HepG2 (cell line): ENCODE measurements around the gene SRGAP2B.
"Not testable (repeated sequence)": the region's sequence is repeated elsewhere in the genome, so short reads cannot be mapped to it uniquely, and the experiment has no call there.

Experiments
- BATF2 ChIP-seq: sonication (generic); formaldehyde crosslinking; IDR thresholded peaks from 2 replicates; pipeline ENCODE4 v1.8.0; 2022; ENCODE audit warnings: mild to moderate bottlenecking, missing genetic modification reagents, moderate library complexity
- CHD4 ChIP-seq: fragments of 200-600 bp; sonication (generic); IDR thresholded peaks from 2 replicates; pipeline ENCODE4 v1.7.0; 2017; ENCODE audit warnings: mild to moderate bottlenecking, low read length, borderline replicate concordance
- EEA1 ChIP-seq: sonication (generic); formaldehyde crosslinking; IDR thresholded peaks from 2 replicates; pipeline ENCODE4 v1.5.1; 2020; ENCODE audit warnings: mild to moderate bottlenecking, missing genetic modification reagents, borderline replicate concordance
- FOXJ3 ChIP-seq: sonication (generic); formaldehyde crosslinking; IDR thresholded peaks from 2 replicates; pipeline ENCODE4 v1.4.0; 2020; ENCODE audit warnings: missing genetic modification reagents, mild to moderate bottlenecking, borderline replicate concordance
- HDAC1 ChIP-seq: sonication (generic); formaldehyde crosslinking; IDR thresholded peaks from 2 replicates; pipeline ENCODE4 v1.5.1; 2020; ENCODE audit warnings: mild to moderate bottlenecking, missing genetic modification reagents
- MYC ChIP-seq: sonication (generic); formaldehyde crosslinking; IDR thresholded peaks from 2 replicates; pipeline ENCODE4 v1.9.0; 2021; ENCODE audit warnings: missing genetic modification reagents, borderline replicate concordance
- MYNN ChIP-seq: sonication (generic); formaldehyde crosslinking; IDR thresholded peaks from 2 replicates; pipeline ENCODE4 v1.4.0; 2020; ENCODE audit warnings: mild to moderate bottlenecking, low read depth, missing genetic modification reagents
- RAD21 ChIP-seq: fragments of 450-650 bp; formaldehyde crosslinking; IDR thresholded peaks from 2 replicates; pipeline ENCODE4 v1.5.0; 2020; ENCODE audit warnings: mild to moderate bottlenecking
- SP1 ChIP-seq, 2 experiments: fragments of 450-650 bp in 1 of 2; sonication (generic) in 1 of 2; formaldehyde crosslinking in 1 of 2; IDR thresholded peaks; 2 replicates each; pipeline versions ENCODE4 v1.4.0 to v1.6.1; 2016 to 2020; ENCODE audit warnings: missing genetic modification reagents in 1 of 2
- ZFP41 ChIP-seq: sonication (generic); formaldehyde crosslinking; IDR thresholded peaks from 2 replicates; pipeline ENCODE4 v1.4.0; 2020; ENCODE audit warnings: mild to moderate bottlenecking, missing genetic modification reagents, borderline replicate concordance
- ZNF274 ChIP-seq: sonication (generic); formaldehyde crosslinking; IDR thresholded peaks from 2 replicates; pipeline ENCODE4 v1.5.1; 2020; ENCODE audit warnings: mild to moderate bottlenecking, missing genetic modification reagents
- ZNF430 ChIP-seq: sonication (generic); formaldehyde crosslinking; IDR thresholded peaks from 2 replicates; pipeline ENCODE4 v1.9.0; 2021; ENCODE audit warnings: mild to moderate bottlenecking, missing genetic modification reagents
- ZNF775 ChIP-seq: sonication (generic); formaldehyde crosslinking; IDR thresholded peaks from 2 replicates; pipeline ENCODE4 v1.4.0; 2020; ENCODE audit warnings: missing genetic modification reagents, mild to moderate bottlenecking, moderate library complexity, borderline replicate concordance
- TF ChIP-seq, protein P1 (sequence below): sonication (generic); formaldehyde crosslinking; IDR thresholded peaks from 2 replicates; pipeline ENCODE4 v1.5.0; 2020; ENCODE audit warnings: mild to moderate bottlenecking, missing genetic modification reagents, moderate library complexity

DNA sequence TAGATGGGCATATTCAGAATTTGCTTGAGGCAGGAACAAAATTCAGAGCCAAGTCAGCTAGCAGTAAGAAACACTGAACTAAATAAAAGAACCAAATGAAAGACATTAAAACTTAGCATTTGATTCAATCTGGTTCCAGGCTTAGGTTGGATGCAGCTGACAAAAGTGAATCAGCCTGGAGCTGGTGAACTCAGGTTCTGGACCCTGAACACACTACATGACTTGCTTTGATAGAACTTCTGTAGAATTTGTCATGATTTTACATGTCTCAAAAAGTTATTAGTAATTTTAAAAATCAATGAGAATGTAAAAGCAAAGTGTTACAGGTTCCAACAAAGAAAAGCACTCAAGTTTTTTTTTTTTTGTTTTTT lies 78.7 kb downstream of the SRGAP2B start:
- not testable (repeated sequence) for TF ChIP-seq ZNF430 (CRISPR knock-in tag); EEA1 (CRISPR knock-in tag); FOXJ3 (CRISPR knock-in tag); MYC (CRISPR knock-in tag); RAD21; ZNF775 (CRISPR knock-in tag); MYNN (CRISPR knock-in tag); CHD4; ZNF274 (CRISPR knock-in tag); HDAC1; BATF2 (CRISPR knock-in tag); SP1 (IDR thresholded peaks at IDR 0.05); SP1 (CRISPR knock-in tag; IDR thresholded peaks at IDR 0.05); ZFP41 (CRISPR knock-in tag)
- TF ChIP-seq, protein P1, sequence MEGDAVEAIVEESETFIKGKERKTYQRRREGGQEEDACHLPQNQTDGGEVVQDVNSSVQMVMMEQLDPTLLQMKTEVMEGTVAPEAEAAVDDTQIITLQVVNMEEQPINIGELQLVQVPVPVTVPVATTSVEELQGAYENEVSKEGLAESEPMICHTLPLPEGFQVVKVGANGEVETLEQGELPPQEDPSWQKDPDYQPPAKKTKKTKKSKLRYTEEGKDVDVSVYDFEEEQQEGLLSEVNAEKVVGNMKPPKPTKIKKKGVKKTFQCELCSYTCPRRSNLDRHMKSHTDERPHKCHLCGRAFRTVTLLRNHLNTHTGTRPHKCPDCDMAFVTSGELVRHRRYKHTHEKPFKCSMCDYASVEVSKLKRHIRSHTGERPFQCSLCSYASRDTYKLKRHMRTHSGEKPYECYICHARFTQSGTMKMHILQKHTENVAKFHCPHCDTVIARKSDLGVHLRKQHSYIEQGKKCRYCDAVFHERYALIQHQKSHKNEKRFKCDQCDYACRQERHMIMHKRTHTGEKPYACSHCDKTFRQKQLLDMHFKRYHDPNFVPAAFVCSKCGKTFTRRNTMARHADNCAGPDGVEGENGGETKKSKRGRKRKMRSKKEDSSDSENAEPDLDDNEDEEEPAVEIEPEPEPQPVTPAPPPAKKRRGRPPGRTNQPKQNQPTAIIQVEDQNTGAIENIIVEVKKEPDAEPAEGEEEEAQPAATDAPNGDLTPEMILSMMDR (CRISPR knock-in tag) = not testable (repeated sequence)
